Articular chondrocyte of knee joint (primary cell): ENCODE results near the gene ZNF264. TPM values are rescaled to one million over a fixed set of nuclear protein-coding genes. Genes with fewer than 3 reads are reported as not detected.

Experiments
- small RNA-seq: library from RNA; depleted of rRNA; stranded (forward); fragments of <200 nt; gene quantifications from one replicate; pipeline ENCODE3, GENCODE V24; 2012
- total RNA-seq: library from RNA; depleted of rRNA; stranded (reverse); fragments of >200 nt; gene quantifications from 2 replicates; pipeline ENCODE4 v1.2.3, GENCODE V29; 2012

Gene ZNF264
- 19.9 and 29.1 TPM in 2 replicates for total RNA-seq

DNA sequence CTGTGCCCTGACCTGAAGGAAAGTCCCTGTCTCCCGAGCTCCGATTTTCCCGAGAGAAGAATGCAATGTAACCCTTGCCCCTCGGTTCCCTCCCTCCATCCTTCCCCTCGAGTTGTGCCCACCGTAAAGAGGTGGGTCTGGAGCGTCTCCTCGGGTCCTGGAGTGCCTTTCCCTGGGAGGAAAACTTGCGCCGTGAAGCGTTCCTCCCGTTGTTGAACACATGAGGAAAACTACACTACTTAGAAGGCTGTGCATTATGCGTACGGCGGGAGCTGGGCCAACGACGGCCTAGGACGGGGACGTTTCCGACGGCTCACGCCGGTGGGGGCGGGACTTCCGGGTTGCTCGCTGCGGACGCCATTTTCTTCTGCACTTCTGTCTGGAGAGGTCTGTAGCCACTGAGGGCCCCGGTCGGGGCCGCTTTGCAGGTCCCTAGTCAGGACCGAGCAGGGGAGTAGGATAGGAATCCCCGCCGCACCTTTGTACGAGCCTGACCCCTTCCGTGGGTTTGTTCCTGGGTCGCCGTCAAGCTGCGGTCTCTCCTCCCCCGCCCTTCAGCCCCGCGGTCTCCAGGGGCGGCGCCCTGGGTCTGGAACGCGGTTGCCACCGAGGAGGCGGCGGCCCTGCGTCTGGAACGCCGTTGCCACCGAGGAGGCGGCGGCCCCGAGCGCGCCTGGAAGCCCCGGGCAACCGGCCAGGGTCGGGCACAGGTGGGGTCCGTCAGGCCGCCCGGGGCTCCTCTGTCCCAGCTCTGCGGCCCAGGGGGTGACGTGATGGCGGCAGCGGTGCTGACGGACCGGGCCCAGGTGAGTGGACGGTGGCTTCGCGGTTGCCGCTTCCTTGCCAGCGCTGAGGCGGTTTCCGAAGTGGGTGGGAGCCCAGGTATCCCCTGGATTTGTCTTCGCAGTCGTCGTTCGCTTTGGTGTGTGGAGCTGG is at the start of gene ZNF264:
Gene ZNF264, plus strand, starts transcription at position 360 of the 936 bp plus-strand sequence. Its CDS starts 414 bp downstream, at position 774.

DNA sequence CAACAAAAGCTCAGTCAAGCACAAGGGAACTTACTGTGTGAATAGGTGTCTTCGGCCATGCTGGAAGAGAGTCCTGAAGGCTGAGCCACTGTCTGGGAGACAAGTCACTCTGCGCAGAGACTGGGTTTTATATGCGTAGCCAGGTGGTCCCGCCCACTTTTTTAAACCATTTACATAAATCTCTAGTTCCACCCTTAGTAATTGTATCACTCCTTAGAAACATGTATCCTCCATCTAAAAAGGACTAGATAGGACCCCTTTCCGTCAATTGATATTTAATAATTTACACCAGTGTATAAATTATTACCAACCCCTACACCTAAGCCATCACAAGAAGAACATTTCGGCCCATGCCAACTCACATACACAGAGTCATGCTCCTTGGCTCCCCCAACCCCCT is 23.9 kb upstream of the ZNF264 start, which contains the start of gene DUXA:
Gene DUXA, minus strand, starts transcription at position 101 of the 400 bp plus-strand sequence. Its CDS starts 42 bp downstream, at position 59.

DNA sequence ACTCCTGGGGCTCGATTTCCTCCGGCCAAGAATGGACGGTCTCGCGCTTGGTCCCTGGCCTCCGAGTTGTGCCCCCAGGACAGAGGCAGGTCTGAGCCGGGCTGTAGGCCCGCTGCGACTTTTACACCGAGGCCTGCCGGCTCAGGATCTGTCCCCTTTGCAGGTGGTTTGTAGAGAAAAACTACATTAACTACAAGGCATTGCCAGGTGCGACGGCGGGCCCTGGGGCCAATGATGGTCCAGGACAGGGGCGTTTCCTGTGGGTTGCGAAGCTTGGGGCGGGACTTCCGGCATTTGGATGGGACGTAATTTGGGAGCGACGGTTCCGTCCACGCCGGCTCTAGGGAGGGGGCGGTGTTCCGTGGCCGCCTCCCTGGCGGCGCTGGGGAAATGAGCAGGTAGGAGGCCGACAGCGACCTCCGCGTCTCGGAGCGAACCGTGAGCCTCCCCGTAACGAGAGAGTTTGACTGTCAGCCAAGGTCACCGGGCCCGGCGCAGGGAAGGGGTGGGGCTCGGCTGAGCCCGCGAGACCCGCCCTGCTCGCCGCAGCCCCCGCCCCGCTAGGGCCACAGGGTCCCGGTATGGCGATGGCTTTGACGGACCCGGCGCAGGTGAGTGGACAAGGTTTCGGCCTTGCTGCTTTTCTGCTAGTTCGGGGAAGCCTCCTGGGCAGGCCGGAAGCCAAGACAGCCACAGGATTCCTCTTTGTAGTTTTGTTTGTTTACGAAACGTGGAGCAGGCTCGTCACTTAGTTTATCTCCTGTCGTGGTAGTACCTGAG is 49.2 kb downstream of the ZNF264 start, which contains the start of gene ZNF805:
Gene ZNF805, plus strand, starts transcription at position 322 of the 780 bp plus-strand sequence. Its CDS starts 260 bp downstream, at position 582.

Small RNA genes lying within 50 kb of the gene (small RNA-seq; reads per million reads assigned to genes)
- not detected for gene AC025588.3

Other genes starting within 250 kb of the ZNF264 start
- not detected in 2 replicates for gene USP29, start 71.5 kb upstream of the ZNF264 start, total RNA-seq
- not detected in 2 replicates for gene ZIM3, start 46.3 kb upstream of the ZNF264 start, total RNA-seq
- gene DUXA, start 24.0 kb upstream of the ZNF264 start, total RNA-seq = not detected in 2 replicates
- 0.26 and 0.32 TPM in 2 replicates for gene AURKC, start 39.5 kb downstream of the ZNF264 start, total RNA-seq
- gene ZNF805, start 49.1 kb downstream of the ZNF264 start, total RNA-seq = 24.6 and 26.7 TPM in 2 replicates
- gene ZNF460, start 89.0 kb downstream of the ZNF264 start, total RNA-seq = 69.6 and 86.0 TPM in 2 replicates
- gene ZNF543, start 129.0 kb downstream of the ZNF264 start, total RNA-seq = 8.6 and 12.4 TPM in 2 replicates
- gene ZNF304, start 159.8 kb downstream of the ZNF264 start, total RNA-seq = 9.1 and 12.9 TPM in 2 replicates
- gene TRAPPC2B, start 172.1 kb downstream of the ZNF264 start, total RNA-seq = 8.0 and 12.9 TPM in 2 replicates
- gene ZNF547, start 172.1 kb downstream of the ZNF264 start, total RNA-seq = 3.5 and 4.6 TPM in 2 replicates
- 20.9 and 23.2 TPM in 2 replicates for gene ZNF548, start 198.4 kb downstream of the ZNF264 start, total RNA-seq
- 13.5 and 15.5 TPM in 2 replicates for gene ZNF17, start 219.7 kb downstream of the ZNF264 start, total RNA-seq
- gene ZNF749, start 243.8 kb downstream of the ZNF264 start, total RNA-seq = 6.8 and 7.0 TPM in 2 replicates